HUES6 (cell line): Measurements from ENCODE around the gene SLC7A1.

Source experiments
- H3K27ac ChIP-seq: 2 replicates; pipeline ENCODE4 v1.7.0; 2013; ENCODE audit warnings: low read depth, mild to moderate bottlenecking, low read length, inconsistent platforms
- H3K27me3 ChIP-seq: 2 replicates; pipeline ENCODE4 v1.6.1; 2013; ENCODE audit warnings: low read length; ENCODE audit not compliant: control insufficient read depth, insufficient read depth
- H3K36me3 ChIP-seq: 2 replicates; pipeline ENCODE4 v1.6.1; 2013; ENCODE audit warnings: low read length; ENCODE audit not compliant: control insufficient read depth, insufficient read depth
- H3K4me1 ChIP-seq: 2 replicates; pipeline ENCODE4 v1.6.1; 2013; ENCODE audit warnings: low read length; ENCODE audit not compliant: control insufficient read depth, insufficient read depth
- H3K4me3 ChIP-seq: 2 replicates; pipeline ENCODE4 v1.5.1; 2013; ENCODE audit warnings: low read depth, low read length
- H3K9ac ChIP-seq: one replicate; pipeline ENCODE4 v1.6.1; 2013; ENCODE audit warnings: mild to moderate bottlenecking, low read length
- H3K9me3 ChIP-seq: 2 replicates; pipeline ENCODE4 v1.6.1; 2013; ENCODE audit warnings: low read depth, low read length; ENCODE audit not compliant: control insufficient read depth, insufficient read depth

Gene SLC7A1

GRCh38 chr13:29516012-29516411, 79.5 kb downstream of the SLC7A1 start:
- Histone ChIP-seq H3K27ac (no peak overlapping the region), H3K27me3 (no peaks in the 10 kb centered on the region), H3K9ac (no peak overlapping the region), H3K4me1 (no peaks in the 10 kb centered on the region), H3K9me3 (no peaks in the 10 kb centered on the region), H3K4me3 (no peak overlapping the region), H3K36me3 (peaks cover 91% of the 10 kb centered on the region)

- no peaks in the 10 kb centered on the region for H3K4me1 ChIP-seq
- H3K36me3 ChIP-seq: peaks cover 91% of the 10 kb centered on the region
- H3K27ac ChIP-seq: no peak overlapping the region
- H3K27me3 ChIP-seq: no peaks in the 10 kb centered on the region
- H3K4me3 ChIP-seq: no peak overlapping the region
- H3K9ac ChIP-seq: no peak overlapping the region
- no peaks in the 10 kb centered on the region for H3K9me3 ChIP-seq
Observed at GRCh38 chr13:29515372-29515771, 80.1 kb downstream of the SLC7A1 start.

- Histone ChIP-seq H3K27me3 (no peaks in the 10 kb centered on the region), H3K9me3 (no peaks in the 10 kb centered on the region), H3K27ac (no peak overlapping the region), H3K4me1 (no peaks in the 10 kb centered on the region), H3K4me3 (no peak overlapping the region), H3K9ac (no peak overlapping the region), H3K36me3 (peaks cover 85% of the 10 kb centered on the region)
Observed at GRCh38 chr13:29514720-29515310, 80.7 kb downstream of the SLC7A1 start.

GRCh38 chr13:29513981-29514719, 81.3 kb downstream of the SLC7A1 start:
- H3K36me3 ChIP-seq: peaks cover 79% of the 10 kb centered on the region
- no peak overlapping the region for H3K27ac ChIP-seq
- no peak overlapping the region for H3K4me3 ChIP-seq

GRCh38 chr13:29513002-29513980, 82.2 kb downstream of the SLC7A1 start:
- Histone ChIP-seq H3K36me3 (peaks cover 70% of the 10 kb centered on the region), H3K9me3 (no peaks in the 10 kb centered on the region), H3K27me3 (no peaks in the 10 kb centered on the region), H3K4me3 (no peak overlapping the region), H3K27ac (no peak overlapping the region), H3K9ac (no peak overlapping the region), H3K4me1 (no peaks in the 10 kb centered on the region; the same call in 1 of the 2 replicates)

More at GRCh38 chr13:29513981-29514719, 81.3 kb downstream of the SLC7A1 start:
- Histone ChIP-seq H3K9me3 (no peaks in the 10 kb centered on the region), H3K27me3 (no peaks in the 10 kb centered on the region), H3K9ac (no peak overlapping the region), H3K4me1 (no peaks in the 10 kb centered on the region)

- no peaks in the 10 kb centered on the region; the same call in 1 of the 2 replicates for H3K4me1 ChIP-seq
- no peak overlapping the region for H3K27ac ChIP-seq
- peaks cover 57% of the 10 kb centered on the region for H3K36me3 ChIP-seq
Observed at GRCh38 chr13:29511980-29512379, 83.5 kb downstream of the SLC7A1 start.

GRCh38 chr13:29511106-29511796, 84.2 kb downstream of the SLC7A1 start:
- Histone ChIP-seq H3K4me1 (no peaks in the 10 kb centered on the region; the same call in 1 of the 2 replicates), H3K4me3 (no peak overlapping the region), H3K9ac (no peak overlapping the region), H3K36me3 (peaks cover 50% of the 10 kb centered on the region), H3K27me3 (no peaks in the 10 kb centered on the region), H3K27ac (no peak overlapping the region), H3K9me3 (no peaks in the 10 kb centered on the region)

More at GRCh38 chr13:29511980-29512379, 83.5 kb downstream of the SLC7A1 start:
- H3K4me3 ChIP-seq: no peak overlapping the region
- no peak overlapping the region for H3K9ac ChIP-seq
- H3K27me3 ChIP-seq: no peaks in the 10 kb centered on the region
- H3K9me3 ChIP-seq: no peaks in the 10 kb centered on the region

- Histone ChIP-seq H3K4me3 (no peak overlapping the region), H3K27ac (no peak overlapping the region), H3K9ac (no peak overlapping the region), H3K27me3 (no peaks in the 10 kb centered on the region), H3K9me3 (no peaks in the 10 kb centered on the region), H3K4me1 (no peaks in the 10 kb centered on the region; the same call in 1 of the 2 replicates), H3K36me3 (peaks cover 44% of the 10 kb centered on the region)
Observed at GRCh38 chr13:29510651-29511084, 84.8 kb downstream of the SLC7A1 start.

GRCh38 chr13:29509999-29510589, 85.4 kb downstream of the SLC7A1 start:
- Histone ChIP-seq H3K9ac (no peak overlapping the region), H3K36me3 (peaks cover 38% of the 10 kb centered on the region), H3K4me3 (no peak overlapping the region), H3K9me3 (no peaks in the 10 kb centered on the region), H3K4me1 (no peaks in the 10 kb centered on the region; the same call in 1 of the 2 replicates), H3K27me3 (no peaks in the 10 kb centered on the region), H3K27ac (no peak overlapping the region)

GRCh38 chr13:29508876-29509252, 86.6 kb downstream of the SLC7A1 start:
- Histone ChIP-seq H3K9ac (no peak overlapping the region), H3K4me3 (no peak overlapping the region), H3K36me3 (peaks cover 26% of the 10 kb centered on the region), H3K27me3 (no peaks in the 10 kb centered on the region; the same call in 1 of the 2 replicates), H3K27ac (no peak overlapping the region), H3K9me3 (no peaks in the 10 kb centered on the region), H3K4me1 (no peaks in the 10 kb centered on the region; the same call in 1 of the 2 replicates)
